OCI-LY1 (cell line): ENCODE results near the gene ATP1B3.

Source experiments
- H2AFZ ChIP-seq: fragments of 200-600 bp; sonication (generic), shearing (Covaris generic); 2 replicates; pipeline ENCODE4 v1.6.0; 2014; ENCODE audit warnings: antibody characterized with exemption, mild to moderate bottlenecking, low read length
- H3F3A ChIP-seq: fragments of 200-600 bp; sonication (generic), shearing (Covaris generic); 2 replicates; pipeline ENCODE4 v1.6.0; 2014; ENCODE audit warnings: mild to moderate bottlenecking, antibody characterized with exemption, low read length, moderate library complexity; ENCODE audit not compliant: insufficient read depth
- H3K27ac ChIP-seq: fragments of 200-600 bp; sonication (generic); 2 replicates; pipeline ENCODE4 v1.5.1; 2014; ENCODE audit warnings: low read length, mixed run types, mild to moderate bottlenecking, low read depth; ENCODE audit not compliant: poor library complexity, severe bottlenecking
- H3K27me3 ChIP-seq: fragments of 200-600 bp; sonication (generic); 2 replicates; pipeline ENCODE4 v1.6.0; 2014; ENCODE audit warnings: antibody characterized with exemption, mild to moderate bottlenecking, low read length, moderate library complexity; ENCODE audit not compliant: insufficient read depth
- H3K36me3 ChIP-seq: fragments of 200-600 bp; sonication (generic); 2 replicates; pipeline ENCODE4 v1.6.1; 2014; ENCODE audit warnings: mild to moderate bottlenecking, antibody characterized with exemption, low read length, moderate library complexity, mixed read lengths; ENCODE audit not compliant: insufficient read depth
- H3K4me1 ChIP-seq: fragments of 200-600 bp; sonication (generic); 2 replicates; pipeline ENCODE4 v1.5.1; 2014; ENCODE audit warnings: mild to moderate bottlenecking, low read length, moderate library complexity; ENCODE audit not compliant: insufficient read depth, severe bottlenecking
- H3K4me2 ChIP-seq: fragments of 200-600 bp; sonication (generic), shearing (Covaris generic); 2 replicates; pipeline ENCODE4 v1.6.1; 2014; ENCODE audit warnings: low read length
- H3K4me3 ChIP-seq: fragments of 200-600 bp; sonication (generic); 2 replicates; pipeline ENCODE4 v1.5.1; 2014; ENCODE audit warnings: low read length, low read depth, mild to moderate bottlenecking, mixed read lengths; ENCODE audit not compliant: poor library complexity, severe bottlenecking
- H3K79me2 ChIP-seq: fragments of 200-600 bp; shearing (Covaris generic); 2 replicates; pipeline ENCODE4 v1.6.1; 2016; ENCODE audit warnings: mixed run types, low read length, mixed read lengths; ENCODE audit not compliant: insufficient read depth
- H3K9ac ChIP-seq: fragments of 200-600 bp; sonication (generic), shearing (Covaris generic); 2 replicates; pipeline ENCODE4 v1.6.1; 2014; ENCODE audit warnings: mild to moderate bottlenecking, low read length, mixed read lengths
- H3K9me2 ChIP-seq: fragments of 200-600 bp; sonication (generic), shearing (Covaris generic); 2 replicates; pipeline ENCODE4 v1.6.1; 2014; ENCODE audit warnings: low read depth, mild to moderate bottlenecking, low read length, mixed read lengths
- H3K9me3 ChIP-seq: fragments of 200-600 bp; shearing (Covaris generic); 2 replicates; pipeline ENCODE4 v1.6.1; 2014; ENCODE audit warnings: low read length, mixed read lengths
- H4K20me1 ChIP-seq: fragments of 200-600 bp; sonication (generic), shearing (Covaris generic); 2 replicates; pipeline ENCODE4 v1.6.0; 2016; ENCODE audit warnings: mild to moderate bottlenecking, low read length; ENCODE audit not compliant: insufficient read depth
- EZH2 ChIP-seq: fragments of 200-600 bp; sonication (generic), shearing (Covaris generic); IDR thresholded peaks from 2 replicates; pipeline ENCODE4 v1.8.0; 2017; ENCODE audit warnings: borderline replicate concordance, mixed run types, mild to moderate bottlenecking, antibody characterized with exemption, low read length, moderate library complexity, mixed read lengths
- TF ChIP-seq, protein P1 (sequence below): fragments of 200-600 bp; sonication (generic), shearing (Covaris generic); IDR thresholded peaks from 2 replicates; pipeline ENCODE4 v1.5.1; 2017; ENCODE audit warnings: mild to moderate bottlenecking, antibody characterized with exemption, low read length, moderate library complexity, mixed read lengths

Gene ATP1B3

GRCh38 chr3:141849056-141849815 lies 27.2 kb upstream of the ATP1B3 start:
- H3K27ac ChIP-seq: no peak overlapping the region
- H3K9me3 ChIP-seq: no peaks in the 10 kb centered on the region
- 0 out of 2 replicates have a peak, but pooled peaks cover 3% of the 10 kb centered on the region for H3K27me3 ChIP-seq
- H3K79me2 ChIP-seq: no peaks in the 10 kb centered on the region
- H2AFZ ChIP-seq: no peak overlapping the region
- no peaks in the 10 kb centered on the region for H4K20me1 ChIP-seq
- H3F3A ChIP-seq: no peaks in the 10 kb centered on the region
- no peaks in the 10 kb centered on the region for H3K9me2 ChIP-seq
- H3K4me1 ChIP-seq: peaks cover 6% of the 10 kb centered on the region
- no peak overlapping the region for H3K4me2 ChIP-seq
- no peak overlapping the region for H3K9ac ChIP-seq
- TF ChIP-seq, protein P1, sequence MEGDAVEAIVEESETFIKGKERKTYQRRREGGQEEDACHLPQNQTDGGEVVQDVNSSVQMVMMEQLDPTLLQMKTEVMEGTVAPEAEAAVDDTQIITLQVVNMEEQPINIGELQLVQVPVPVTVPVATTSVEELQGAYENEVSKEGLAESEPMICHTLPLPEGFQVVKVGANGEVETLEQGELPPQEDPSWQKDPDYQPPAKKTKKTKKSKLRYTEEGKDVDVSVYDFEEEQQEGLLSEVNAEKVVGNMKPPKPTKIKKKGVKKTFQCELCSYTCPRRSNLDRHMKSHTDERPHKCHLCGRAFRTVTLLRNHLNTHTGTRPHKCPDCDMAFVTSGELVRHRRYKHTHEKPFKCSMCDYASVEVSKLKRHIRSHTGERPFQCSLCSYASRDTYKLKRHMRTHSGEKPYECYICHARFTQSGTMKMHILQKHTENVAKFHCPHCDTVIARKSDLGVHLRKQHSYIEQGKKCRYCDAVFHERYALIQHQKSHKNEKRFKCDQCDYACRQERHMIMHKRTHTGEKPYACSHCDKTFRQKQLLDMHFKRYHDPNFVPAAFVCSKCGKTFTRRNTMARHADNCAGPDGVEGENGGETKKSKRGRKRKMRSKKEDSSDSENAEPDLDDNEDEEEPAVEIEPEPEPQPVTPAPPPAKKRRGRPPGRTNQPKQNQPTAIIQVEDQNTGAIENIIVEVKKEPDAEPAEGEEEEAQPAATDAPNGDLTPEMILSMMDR: no peak
- no peak for TF ChIP-seq EZH2
- H3K4me3 ChIP-seq: no peak overlapping the region
- no peaks in the 10 kb centered on the region for H3K36me3 ChIP-seq

GRCh38 chr3:141851411-141851810 lies 25.0 kb upstream of the ATP1B3 start:
- Histone ChIP-seq H3K4me3 (no peak overlapping the region), H3K27ac (no peak overlapping the region)

GRCh38 chr3:141853081-141853601 lies 23.3 kb upstream of the ATP1B3 start:
- Histone ChIP-seq H3F3A (no peaks in the 10 kb centered on the region), H3K36me3 (no peaks in the 10 kb centered on the region), H3K27me3 (0 out of 2 replicates have a peak, but pooled peaks cover 3% of the 10 kb centered on the region), H3K4me1 (peaks cover 6% of the 10 kb centered on the region), H3K4me2 (no peak overlapping the region), H4K20me1 (no peaks in the 10 kb centered on the region), H3K9me2 (no peaks in the 10 kb centered on the region), H3K79me2 (no peaks in the 10 kb centered on the region), H3K4me3 (no peak overlapping the region), H3K9me3 (no peaks in the 10 kb centered on the region), H3K27ac (no peak overlapping the region), H2AFZ (no peak overlapping the region), H3K9ac (no peak overlapping the region)
- TF ChIP-seq, protein P1: no peak
- no peak for TF ChIP-seq EZH2

More at GRCh38 chr3:141851411-141851810, 25.0 kb upstream of the ATP1B3 start:
- TF ChIP-seq, protein P1: no peak
- TF ChIP-seq EZH2: no peak
- Histone ChIP-seq H3K4me2 (no peak overlapping the region), H4K20me1 (no peaks in the 10 kb centered on the region), H2AFZ (no peak overlapping the region), H3K9me3 (no peaks in the 10 kb centered on the region), H3K36me3 (no peaks in the 10 kb centered on the region), H3K4me1 (peaks cover 6% of the 10 kb centered on the region), H3F3A (no peaks in the 10 kb centered on the region), H3K27me3 (0 out of 2 replicates have a peak, but pooled peaks cover 3% of the 10 kb centered on the region), H3K9me2 (no peaks in the 10 kb centered on the region), H3K79me2 (no peaks in the 10 kb centered on the region), H3K9ac (no peak overlapping the region)
